Heart left ventricle (tissue), 16 donors: ENCODE data around the gene USP46. TPM values are rescaled to one million over a fixed set of nuclear protein-coding genes. Genes with fewer than 3 reads are reported as not detected.

ENCODE experiments used
- ATAC-seq, 4 donors: fragments of 200-7000 bp; cut with Tn5 transposase; one replicate each; pipeline ENCODE4 v1.9.1; 2020 to 2022; ENCODE audit warnings: moderate library complexity in 4 of 4, mild to moderate bottlenecking in 3 of 4, moderate number of reproducible peaks in 1 of 4
- DNase-seq, 5 donors: peaks; one replicate each; pipeline ENCODE4 v3.0.0-alpha.2; 2020
- H3K27ac ChIP-seq, 12 donors: fragments of 200-600 bp; sonication (generic) in 4 of 12; one replicate each; pipeline versions ENCODE4 v1.5.0 to v1.8.0; 2016 to 2022; ENCODE audit warnings: mild to moderate bottlenecking in 2 of 12
- H3K27me3 ChIP-seq, 9 donors: fragments of 200-600 bp; sonication (generic) in 2 of 9; one replicate each; pipeline versions ENCODE4 v1.5.1 to v1.8.0; 2016 to 2022; ENCODE audit warnings: mild to moderate bottlenecking in 3 of 9
- H3K36me3 ChIP-seq, 9 donors: fragments of 200-600 bp; sonication (generic) in 2 of 9; one replicate each; pipeline versions ENCODE4 v1.5.0 to v1.8.0; 2018 to 2022; ENCODE audit warnings: mild to moderate bottlenecking in 2 of 9
- H3K4me1 ChIP-seq, 12 donors: fragments of 200-600 bp; sonication (generic) in 4 of 12; one replicate each; pipeline versions ENCODE4 v1.5.0 to v1.8.0; 2016 to 2022; ENCODE audit warnings: mild to moderate bottlenecking in 3 of 12
- H3K4me3 ChIP-seq, 12 donors: fragments of 200-600 bp; sonication (generic) in 4 of 12; one replicate each; pipeline versions ENCODE4 v1.5.0 to v1.8.0; 2017 to 2022; ENCODE audit warnings: mild to moderate bottlenecking in 9 of 12, moderate library complexity in 4 of 12
- H3K9me3 ChIP-seq, 12 donors: fragments of 200-600 bp; sonication (generic) in 4 of 12; one replicate each; pipeline versions ENCODE4 v1.5.0 to v1.8.0; 2016 to 2022; ENCODE audit warnings: mild to moderate bottlenecking in 1 of 12
- POLR2A ChIP-seq, 2 donors: fragments of 450-650 bp; IDR thresholded peaks; one replicate each; pipeline ENCODE4 v1.6.1; 2017; ENCODE audit warnings: antibody characterized with exemption in 2 of 2, mild to moderate bottlenecking in 2 of 2, moderate library complexity in 2 of 2
- WGBS, 4 donors: extraction: QIAGEN DNeasy Blood & Tissue Kit in 2 of 4; methylation state at CpG; one replicate each; pipeline versions ENCODE4 v1.1.5 to v1.1.7; 2013 to 2018; 5-methylcytosine and 5-hydroxymethylcytosine counted together
- intact Hi-C, 10 donors: fragments of 100-400 bp; cut with DNase I; formaldehyde crosslinking; loops; one replicate each; pipeline versions ENCODE4 v1.11.1 to v1.14.2; 2022
- polyA plus RNA-seq, 2 donors: library from polyadenylated mRNA; stranded (reverse); fragments of 200-250 nt; gene quantifications; one replicate each; pipeline ENCODE4 v1.2.3, GENCODE V29; 2013
- total RNA-seq, 9 donors: library from RNA; depleted of rRNA in 2 of 9; stranded (reverse); fragments of >200 nt in 2 of 9; fragmentation: NEBNext Ultra II Directional in 3 of 9; extraction: Animal tissue kit (Norgen Biotek cat#: 25700) in 3 of 9; gene quantifications; one replicate each; pipeline versions ENCODE4 v1.1.0 to v1.2.4, GENCODE V29; 2016 to 2023
- TF ChIP-seq, protein P1 (sequence below), 12 donors: fragments of 200-600 bp; sonication (generic) in 4 of 12; IDR thresholded peaks; one replicate each; pipeline versions ENCODE4 v1.5.0 to v1.8.0; 2018 to 2022; ENCODE audit warnings: antibody characterized with exemption in 12 of 12, mild to moderate bottlenecking in 5 of 12
- donor health status: ischemic (EF 13 %, LVEDD 7.1; RV severe dilation, severe dysfunction).
- donor health status: healthy with polysubstance abuse.
- donor health status: DM: no; HTN: yes; CAD: no.
- donor health status: DM: no; HTN: no; CAD: no.
- donor health status: ischemic (EF 25% LVEDD 6.9; RV normal size, moderate dysfunction).
- donor health status: ischemic (EF 25% LVEDD 5.7; RV mildly dilated, moderate dysfunction).
- donor health status: healthy.
- donor health status: DM: yes; HTN: yes; CAD: no.
- donor health status: ischemic (EF 35%, LVEDD 5.7; RV mildly dilated, moderate dysfunction).
- donor health status: nonischemic (EF 11% LVEDD 7.7; RV severe dilation, severe dysfunction).
- donor health status: DM: yes; HTN: yes; CAD: no.
- donor health status: PGD.
- donor health status: ischemic (EF 29% LVEDD 5.4; RV normal size, mild dysfunction).
- donor health status: nonischemic (EF 23%, LVEDD 6.1; RV moderate dilation, normal function).

Gene USP46
- total and polyA plus RNA-seq, 11 donors: 6.1 to 111 (median 62.9) TPM

DNA sequence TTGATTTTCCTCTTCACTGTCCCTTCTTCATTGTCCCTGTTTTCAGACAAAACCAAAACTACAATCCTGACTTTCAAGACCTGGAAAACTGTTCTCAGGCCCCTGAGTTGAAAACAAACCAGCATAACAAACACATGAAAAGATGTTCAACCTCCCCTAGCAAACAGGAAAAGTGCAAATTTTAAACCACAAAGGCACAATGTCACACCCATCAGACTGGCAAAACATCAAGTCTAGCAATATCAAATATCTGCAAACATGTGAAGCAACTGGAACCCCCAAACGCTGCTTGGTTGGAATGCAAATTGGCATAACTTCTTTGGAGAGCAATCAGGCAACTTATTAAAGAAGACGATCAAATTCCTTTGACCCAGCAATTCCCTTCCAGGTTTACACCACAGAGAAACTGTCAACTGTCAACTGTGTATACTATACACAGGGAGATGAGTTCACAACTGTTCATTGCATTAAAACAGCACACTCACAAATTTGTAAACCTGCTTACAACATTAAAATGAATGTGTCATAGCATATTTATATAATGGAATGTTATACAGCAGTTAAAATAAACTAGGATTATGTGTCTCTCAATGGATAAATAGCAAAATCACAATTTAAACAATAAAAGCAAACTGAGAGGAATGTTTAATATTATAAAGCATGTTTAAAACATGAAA is 7.0 kb downstream of the USP46 start:
- WGBS, 4 donors: 45 to 63% (median 49%) methylated on average over 2 of the region's 2 CpGs
- ATAC-seq (no peak), DNase-seq (no peak)
- Histone ChIP-seq H3K4me3 (no peak overlapping the region), H3K36me3 (no peaks in the 10 kb centered on the region), H3K4me1 (peaks cover 0 to 60% (median 31%) of the 10 kb centered on the region in 12 donors), H3K9me3 (no peaks in the 10 kb centered on the region), H3K27me3 (no peaks in the 10 kb centered on the region), H3K27ac (no peak overlapping the region)
- intact Hi-C loops: loop anchor here in 6 of 10 donors (10.0 kb wide), 5 partner anchors 47 to 333 kb away; no protein-coding TSS in a partner anchor
- no peak for TF ChIP-seq POLR2A (IDR thresholded peaks at IDR 0.05)
- TF ChIP-seq, protein P1, sequence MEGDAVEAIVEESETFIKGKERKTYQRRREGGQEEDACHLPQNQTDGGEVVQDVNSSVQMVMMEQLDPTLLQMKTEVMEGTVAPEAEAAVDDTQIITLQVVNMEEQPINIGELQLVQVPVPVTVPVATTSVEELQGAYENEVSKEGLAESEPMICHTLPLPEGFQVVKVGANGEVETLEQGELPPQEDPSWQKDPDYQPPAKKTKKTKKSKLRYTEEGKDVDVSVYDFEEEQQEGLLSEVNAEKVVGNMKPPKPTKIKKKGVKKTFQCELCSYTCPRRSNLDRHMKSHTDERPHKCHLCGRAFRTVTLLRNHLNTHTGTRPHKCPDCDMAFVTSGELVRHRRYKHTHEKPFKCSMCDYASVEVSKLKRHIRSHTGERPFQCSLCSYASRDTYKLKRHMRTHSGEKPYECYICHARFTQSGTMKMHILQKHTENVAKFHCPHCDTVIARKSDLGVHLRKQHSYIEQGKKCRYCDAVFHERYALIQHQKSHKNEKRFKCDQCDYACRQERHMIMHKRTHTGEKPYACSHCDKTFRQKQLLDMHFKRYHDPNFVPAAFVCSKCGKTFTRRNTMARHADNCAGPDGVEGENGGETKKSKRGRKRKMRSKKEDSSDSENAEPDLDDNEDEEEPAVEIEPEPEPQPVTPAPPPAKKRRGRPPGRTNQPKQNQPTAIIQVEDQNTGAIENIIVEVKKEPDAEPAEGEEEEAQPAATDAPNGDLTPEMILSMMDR (IDR thresholded peaks at IDR 0.05): no peak

DNA sequence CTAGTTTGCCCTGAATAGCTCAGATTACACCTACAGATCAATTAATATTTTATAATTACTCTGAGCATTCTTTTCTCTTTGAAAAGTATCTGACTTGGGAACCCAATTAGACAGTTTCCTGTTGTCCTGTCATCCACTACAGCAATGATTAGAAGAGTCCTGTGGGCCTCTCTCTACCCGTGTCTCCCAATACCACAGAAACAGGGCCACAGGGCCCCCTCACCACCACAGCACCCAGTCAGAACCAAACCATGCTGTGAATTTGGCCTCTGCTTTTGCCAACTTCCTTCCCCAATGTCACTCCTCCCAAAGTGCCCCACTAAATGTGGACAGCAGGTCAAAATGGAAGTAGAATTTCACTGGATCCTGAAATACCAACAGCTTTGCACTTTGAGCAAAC is 10.3 kb downstream of the USP46 start:
- 52 to 80% (median 75%) methylated on average over 1 of the region's 1 CpG for WGBS, 4 donors
- H3K36me3 ChIP-seq: no peaks in the 10 kb centered on the region
- no peaks in the 10 kb centered on the region for H3K9me3 ChIP-seq
- ATAC-seq (no peak), DNase-seq (no peak)
- intact Hi-C loops: no loop called here
- no peak for TF ChIP-seq POLR2A (IDR thresholded peaks at IDR 0.05)
- TF ChIP-seq, protein P1 (IDR thresholded peaks at IDR 0.05): no peak
- peaks cover 0 to 67% (median 24%) of the 10 kb centered on the region in 12 donors for H3K4me1 ChIP-seq
- H3K27me3 ChIP-seq: no peaks in the 10 kb centered on the region
- H3K27ac ChIP-seq: no peak overlapping the region
- no peak overlapping the region for H3K4me3 ChIP-seq

DNA sequence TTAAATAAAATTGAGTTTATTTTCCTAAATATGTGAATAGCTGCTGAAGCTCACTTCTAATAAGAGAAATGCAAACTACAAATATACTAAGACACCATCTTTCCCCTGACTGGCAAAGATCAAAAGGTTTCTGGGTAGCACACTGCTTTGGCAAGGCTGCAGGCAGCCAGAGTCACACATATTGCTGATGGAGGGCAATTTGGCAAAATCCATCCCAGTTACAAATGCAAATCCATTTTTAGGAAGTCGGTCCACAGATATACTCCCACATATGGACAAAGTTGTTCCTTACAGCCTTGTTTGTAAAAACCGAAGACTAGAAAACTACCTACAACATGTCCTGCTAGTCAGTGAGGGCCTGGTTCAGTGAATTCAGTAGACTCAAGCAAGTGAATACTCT is 12.4 kb downstream of the USP46 start:
- intact Hi-C loops: no loop called here
- H3K4me1 ChIP-seq: peaks cover 0 to 79% (median 37%) of the 10 kb centered on the region in 12 donors
- no peak for ATAC-seq
- WGBS, 4 donors: 75 to 95% (median 87%) methylated on average over 2 of the region's 2 CpGs
- DNase-seq: no peak
- no peak overlapping the region for H3K27ac ChIP-seq
- no peaks in the 10 kb centered on the region for H3K36me3 ChIP-seq
- TF ChIP-seq, protein P1 (IDR thresholded peaks at IDR 0.05): no peak
- no peaks in the 10 kb centered on the region for H3K9me3 ChIP-seq
- no peaks in the 10 kb centered on the region for H3K27me3 ChIP-seq
- no peak overlapping the region for H3K4me3 ChIP-seq

DNA sequence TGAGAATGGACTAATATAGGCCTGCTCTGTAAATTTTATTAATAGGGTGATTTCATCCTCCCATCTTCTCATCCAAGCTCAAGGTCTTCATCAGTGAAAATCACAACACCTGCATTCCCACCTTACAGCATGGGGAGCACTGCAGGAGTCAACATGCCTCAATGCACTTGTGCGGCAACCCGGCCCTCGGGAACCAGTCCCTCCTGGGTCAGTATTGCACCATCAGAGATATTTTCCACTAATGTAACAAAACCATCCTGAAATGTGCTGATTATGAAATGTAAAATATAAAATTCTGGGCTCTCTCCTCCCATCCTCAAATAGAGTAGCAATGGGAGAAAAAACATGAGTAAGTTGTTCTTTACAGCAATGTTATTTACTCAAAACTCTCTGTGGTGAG is 13.0 kb downstream of the USP46 start:
- peaks cover 0 to 80% (median 41%) of the 10 kb centered on the region in 12 donors for H3K4me1 ChIP-seq
- DNase-seq (no peak), ATAC-seq (no peak)
- no peaks in the 10 kb centered on the region for H3K9me3 ChIP-seq
- intact Hi-C loops: no loop called here
- no peak overlapping the region for H3K4me3 ChIP-seq
- no peak for TF ChIP-seq POLR2A (IDR thresholded peaks at IDR 0.05)
- TF ChIP-seq, protein P1 (IDR thresholded peaks at IDR 0.05): no peak
- H3K27ac ChIP-seq: no peak overlapping the region
- no peaks in the 10 kb centered on the region for H3K27me3 ChIP-seq
- 88 to 94% (median 91%) methylated on average over 3 of the region's 3 CpGs for WGBS, 4 donors
- H3K36me3 ChIP-seq: no peaks in the 10 kb centered on the region
